GM12874 (cell line): ENCODE data around the gene CACNA1H.

Experiments
- TF ChIP-seq, protein P1 (sequence below): IDR thresholded peaks from 2 replicates; pipeline ENCODE4 v1.5.1; 2011; ENCODE audit warnings: low read depth, mild to moderate bottlenecking, control low read depth, low read length, moderate library complexity; ENCODE audit not compliant: insufficient read depth

Gene CACNA1H

DNA sequence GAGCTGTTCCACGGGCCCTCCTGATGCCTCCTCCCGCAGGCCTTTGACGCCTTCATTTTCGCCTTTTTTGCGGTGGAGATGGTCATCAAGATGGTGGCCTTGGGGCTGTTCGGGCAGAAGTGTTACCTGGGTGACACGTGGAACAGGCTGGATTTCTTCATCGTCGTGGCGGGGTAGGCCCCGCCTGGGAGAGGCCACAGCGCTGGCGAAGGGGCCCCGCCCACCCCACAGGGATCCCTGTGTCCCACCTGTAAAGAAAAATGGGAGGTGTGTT lies 42.4 kb downstream of the CACNA1H start:
- TF ChIP-seq, protein P1, sequence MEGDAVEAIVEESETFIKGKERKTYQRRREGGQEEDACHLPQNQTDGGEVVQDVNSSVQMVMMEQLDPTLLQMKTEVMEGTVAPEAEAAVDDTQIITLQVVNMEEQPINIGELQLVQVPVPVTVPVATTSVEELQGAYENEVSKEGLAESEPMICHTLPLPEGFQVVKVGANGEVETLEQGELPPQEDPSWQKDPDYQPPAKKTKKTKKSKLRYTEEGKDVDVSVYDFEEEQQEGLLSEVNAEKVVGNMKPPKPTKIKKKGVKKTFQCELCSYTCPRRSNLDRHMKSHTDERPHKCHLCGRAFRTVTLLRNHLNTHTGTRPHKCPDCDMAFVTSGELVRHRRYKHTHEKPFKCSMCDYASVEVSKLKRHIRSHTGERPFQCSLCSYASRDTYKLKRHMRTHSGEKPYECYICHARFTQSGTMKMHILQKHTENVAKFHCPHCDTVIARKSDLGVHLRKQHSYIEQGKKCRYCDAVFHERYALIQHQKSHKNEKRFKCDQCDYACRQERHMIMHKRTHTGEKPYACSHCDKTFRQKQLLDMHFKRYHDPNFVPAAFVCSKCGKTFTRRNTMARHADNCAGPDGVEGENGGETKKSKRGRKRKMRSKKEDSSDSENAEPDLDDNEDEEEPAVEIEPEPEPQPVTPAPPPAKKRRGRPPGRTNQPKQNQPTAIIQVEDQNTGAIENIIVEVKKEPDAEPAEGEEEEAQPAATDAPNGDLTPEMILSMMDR, result no peak

DNA sequence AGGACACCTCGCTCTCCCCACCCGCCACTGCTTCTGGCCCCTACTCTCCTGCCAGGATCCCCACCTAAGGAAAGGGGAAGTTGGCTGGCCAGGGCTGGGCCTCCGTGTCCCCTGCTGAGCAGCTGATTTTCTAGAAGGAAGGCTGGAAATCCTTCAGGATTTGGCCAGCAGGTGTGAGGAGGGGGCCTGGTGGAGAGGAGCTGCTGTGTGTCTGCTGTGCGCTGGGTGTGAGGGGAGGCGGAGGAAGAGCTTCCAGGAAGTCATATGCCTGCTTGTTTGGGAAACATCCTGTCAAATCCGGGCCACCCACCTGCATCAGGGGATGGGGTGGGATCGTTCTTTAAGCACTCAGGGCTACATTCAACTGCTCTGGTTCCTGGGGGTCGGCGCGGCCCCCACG lies 43.6 kb downstream of the CACNA1H start:
- TF ChIP-seq, protein P1, result no peak

DNA sequence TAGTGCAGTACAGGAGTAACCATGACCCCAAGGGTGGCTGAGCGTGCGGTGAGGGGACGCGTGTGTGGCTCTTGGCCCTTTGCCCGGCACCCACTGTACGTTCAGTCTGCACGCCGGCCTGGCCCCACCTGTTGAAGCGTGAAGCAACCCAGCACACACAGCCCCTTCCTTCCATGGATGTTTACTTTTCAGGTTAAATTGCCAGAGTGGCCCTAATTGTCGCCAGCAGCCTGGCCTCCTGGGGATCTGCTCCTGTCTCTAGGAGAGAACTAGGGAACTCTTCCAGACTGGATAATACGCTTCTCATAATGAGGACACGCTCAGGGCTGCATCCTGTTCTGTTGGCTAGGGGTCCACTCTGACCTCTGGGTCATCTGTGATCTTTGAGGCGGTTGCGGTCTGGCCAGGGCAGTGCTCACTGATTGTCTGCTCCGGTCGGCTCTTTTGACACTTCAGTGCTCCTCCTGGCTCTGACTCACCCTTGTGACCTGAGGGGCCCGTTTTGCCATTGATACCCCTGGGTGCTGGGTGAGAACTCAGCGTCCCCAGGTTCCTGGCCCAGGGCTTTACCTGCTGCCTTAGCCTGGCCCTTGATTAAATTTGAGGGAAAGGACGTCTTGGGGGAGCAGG lies 44.4 kb downstream of the CACNA1H start:
- TF ChIP-seq, protein P1, result no peak

DNA sequence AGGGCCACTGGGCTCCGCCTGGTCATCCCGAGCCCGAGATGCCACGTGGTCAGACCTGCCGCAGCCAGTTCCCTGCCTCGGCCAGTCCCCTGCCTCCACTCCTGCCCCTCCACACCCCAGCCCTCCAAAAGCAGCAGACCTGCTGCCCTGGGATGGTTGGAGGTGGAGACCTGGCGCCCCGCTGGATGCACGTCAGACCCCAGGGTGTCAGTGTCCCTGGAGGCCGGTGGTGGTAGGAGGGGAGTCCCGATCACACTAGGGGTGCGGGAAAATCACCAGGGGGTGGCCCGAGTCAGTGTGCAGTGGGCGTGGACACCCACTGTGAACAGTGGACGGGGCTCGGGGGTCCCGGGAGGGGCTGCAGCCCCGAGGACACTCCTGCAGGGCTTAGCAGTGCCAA lies 45.3 kb downstream of the CACNA1H start:
- TF ChIP-seq, protein P1, result no peak

DNA sequence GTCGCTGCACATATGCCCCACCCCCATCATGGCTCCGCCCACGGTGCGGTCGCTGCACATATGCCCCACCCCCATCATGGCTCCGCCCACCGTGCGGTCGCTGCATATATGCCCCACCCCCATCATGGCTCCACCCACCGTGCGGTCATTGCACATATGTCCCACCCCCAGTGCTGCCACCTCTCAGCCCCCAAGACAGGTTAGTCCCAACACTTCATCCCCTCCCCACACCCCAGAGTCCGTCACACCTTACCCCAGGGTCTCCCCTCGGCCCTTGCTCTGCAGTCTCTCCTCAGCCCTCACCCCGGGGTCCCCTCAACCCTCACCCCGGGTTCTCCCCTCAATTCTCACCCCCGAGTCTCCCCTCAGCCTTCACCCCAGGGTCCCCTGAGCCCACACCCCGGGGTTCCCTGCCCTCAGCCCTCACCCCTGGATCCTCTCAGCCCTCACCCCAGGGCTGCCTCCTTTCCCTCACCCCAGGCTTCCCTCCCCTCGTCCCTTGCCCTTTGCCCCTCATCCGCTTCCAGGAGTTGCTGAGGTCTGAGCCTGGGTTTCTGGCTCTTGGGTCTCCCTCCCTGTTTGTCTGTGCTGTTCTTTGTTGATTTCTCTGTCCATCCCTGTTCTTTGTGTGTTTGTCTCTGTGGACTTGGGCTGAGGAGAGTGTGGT lies 46.6 kb downstream of the CACNA1H start:
- TF ChIP-seq, protein P1, result no peak

DNA sequence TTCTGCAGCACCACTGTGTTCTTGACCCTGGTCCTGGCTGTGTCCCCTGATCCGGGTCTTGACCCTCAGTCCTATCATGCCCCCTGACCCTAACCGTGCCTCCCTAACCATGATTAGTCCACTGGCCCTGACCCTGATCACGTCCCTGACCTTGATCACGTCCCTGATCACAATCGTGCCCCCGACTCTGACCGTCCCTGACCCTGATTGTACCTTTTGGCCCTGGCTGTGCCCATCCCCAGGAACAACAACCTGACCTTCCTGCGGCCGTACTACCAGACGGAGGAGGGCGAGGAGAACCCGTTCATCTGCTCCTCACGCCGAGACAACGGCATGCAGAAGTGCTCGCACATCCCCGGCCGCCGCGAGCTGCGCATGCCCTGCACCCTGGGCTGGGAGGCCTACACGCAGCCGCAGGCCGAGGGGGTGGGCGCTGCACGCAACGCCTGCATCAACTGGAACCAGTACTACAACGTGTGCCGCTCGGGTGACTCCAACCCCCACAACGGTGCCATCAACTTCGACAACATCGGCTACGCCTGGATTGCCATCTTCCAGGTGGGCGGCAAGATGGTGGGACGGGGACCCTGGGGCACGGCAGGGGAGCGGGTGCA lies 47.2 kb downstream of the CACNA1H start:
- TF ChIP-seq, protein P1, result no peak

DNA sequence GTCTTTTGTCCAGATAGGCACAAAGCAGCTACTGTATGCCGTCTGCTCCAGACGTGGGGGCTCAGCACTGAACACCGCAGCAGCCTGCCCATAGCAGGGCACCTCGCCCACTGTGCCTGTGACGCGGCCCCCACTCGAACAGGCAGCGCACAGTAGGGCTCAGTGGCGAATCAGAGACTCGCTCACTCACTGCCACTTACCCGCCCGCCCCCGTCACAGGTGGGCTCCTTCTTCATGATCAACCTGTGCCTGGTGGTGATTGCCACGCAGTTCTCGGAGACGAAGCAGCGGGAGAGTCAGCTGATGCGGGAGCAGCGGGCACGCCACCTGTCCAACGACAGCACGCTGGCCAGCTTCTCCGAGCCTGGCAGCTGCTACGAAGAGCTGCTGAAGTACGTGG lies 48.5 kb downstream of the CACNA1H start:
- TF ChIP-seq, protein P1, result no peak
